Parathyroid adenoma (tissue), 2 donors: ENCODE results near the gene ERMAP.

ENCODE experiments used
- H2AFZ ChIP-seq: fragments of 300-600 bp; sonication (generic); one replicate; pipeline ENCODE4 v1.7.0; 2017; ENCODE audit warnings: antibody characterized with exemption, mild to moderate bottlenecking
- H3K27ac ChIP-seq: fragments of 300-600 bp; sonication (generic); one replicate; pipeline ENCODE4 v1.7.0; 2017
- H3K27me3 ChIP-seq: fragments of 300-600 bp; sonication (generic); one replicate; pipeline ENCODE4 v1.7.0; 2017; ENCODE audit warnings: low read length; ENCODE audit not compliant: control insufficient read depth, insufficient read depth
- H3K36me3 ChIP-seq: fragments of 300-600 bp; sonication (generic); one replicate; pipeline ENCODE4 v1.7.0; 2017; ENCODE audit warnings: low read length; ENCODE audit not compliant: control insufficient read depth, insufficient read depth
- H3K4me1 ChIP-seq: fragments of 300-600 bp; sonication (generic); one replicate; pipeline ENCODE4 v1.7.0; 2017; ENCODE audit warnings: control low read depth
- H3K4me2 ChIP-seq: fragments of 300-600 bp; sonication (generic); one replicate; pipeline ENCODE4 v1.7.0; 2017; ENCODE audit warnings: low read length
- H3K4me3 ChIP-seq: fragments of 300-600 bp; sonication (generic); one replicate; pipeline ENCODE4 v1.7.0; 2017; ENCODE audit warnings: low read depth, low read length
- H3K79me2 ChIP-seq: fragments of 300-600 bp; sonication (generic); one replicate; pipeline ENCODE4 v1.7.0; 2017; ENCODE audit warnings: control low read depth
- H3K9ac ChIP-seq: fragments of 300-600 bp; sonication (generic); one replicate; pipeline ENCODE4 v1.7.0; 2017; ENCODE audit warnings: mild to moderate bottlenecking
- H3K9me3 ChIP-seq: fragments of 300-600 bp; sonication (generic); one replicate; pipeline ENCODE4 v1.7.0; 2017; ENCODE audit warnings: low read length; ENCODE audit not compliant: control insufficient read depth
- CTCF ChIP-seq: fragments of 300-600 bp; sonication (generic); IDR thresholded peaks from one replicate; pipeline ENCODE4 v1.7.0; 2017; ENCODE audit warnings: antibody characterized with exemption, mild to moderate bottlenecking
- donor health status: primary hyperparathyroidism.

ERMAP gene

DNA sequence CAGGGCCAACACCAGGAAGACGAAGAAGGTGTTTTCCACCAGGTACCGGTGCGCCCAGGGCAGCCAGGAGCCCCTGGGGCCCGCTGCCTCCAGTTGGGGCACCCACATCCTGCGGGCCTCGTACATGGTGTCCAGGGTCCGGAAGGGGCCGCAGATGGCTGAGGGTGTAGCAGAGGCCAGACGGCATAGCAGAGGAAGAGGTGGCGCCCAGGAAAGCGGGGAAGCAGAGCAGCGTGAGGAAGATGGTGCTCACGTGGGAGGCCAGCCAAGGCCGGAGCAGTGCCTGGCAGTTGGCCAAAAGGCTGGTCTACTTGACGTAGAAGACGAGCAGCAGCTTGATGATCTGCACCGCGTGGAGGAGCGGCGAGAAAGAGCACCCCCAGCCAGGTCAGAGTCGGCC lies 69.9 kb downstream of the ERMAP start:
- no peak for TF ChIP-seq CTCF
- no peak overlapping the region for H3K27ac ChIP-seq
- H3K4me3 ChIP-seq: no peak overlapping the region
- no peaks in the 10 kb centered on the region for H3K27me3 ChIP-seq
- no peaks in the 10 kb centered on the region for H3K4me1 ChIP-seq
- H2AFZ ChIP-seq: no peak overlapping the region
- no peaks in the 10 kb centered on the region for H3K36me3 ChIP-seq
- no peak overlapping the region for H3K9ac ChIP-seq
- H3K79me2 ChIP-seq: no peaks in the 10 kb centered on the region
- H3K4me2 ChIP-seq: no peak overlapping the region
- H3K9me3 ChIP-seq: no peaks in the 10 kb centered on the region

DNA sequence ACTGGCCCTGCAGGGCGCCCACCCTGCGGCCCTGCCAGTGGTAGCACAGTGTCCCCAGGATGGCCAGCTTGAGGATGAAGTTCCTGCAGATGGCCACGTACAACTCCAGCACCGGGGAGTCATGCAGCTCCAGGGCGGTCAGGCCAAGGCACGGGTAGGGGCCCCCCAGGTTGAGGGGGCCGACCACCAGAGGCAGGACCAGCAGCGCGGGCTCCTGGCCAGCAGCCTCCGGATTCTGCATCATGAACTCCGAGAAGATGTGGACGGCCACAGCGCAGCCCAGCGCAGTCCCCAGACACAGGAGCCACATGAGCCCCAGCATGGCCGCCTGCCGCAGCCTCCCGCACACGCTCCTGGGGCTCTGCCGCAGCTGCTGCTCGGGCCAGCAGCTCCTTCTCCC lies 70.4 kb downstream of the ERMAP start:
- Histone ChIP-seq H3K27me3 (no peaks in the 10 kb centered on the region), H3K4me1 (no peaks in the 10 kb centered on the region), H3K79me2 (no peaks in the 10 kb centered on the region), H3K4me3 (no peak overlapping the region), H3K9me3 (no peaks in the 10 kb centered on the region), H3K27ac (no peak overlapping the region), H3K9ac (no peak overlapping the region), H2AFZ (no peak overlapping the region), H3K4me2 (no peak overlapping the region), H3K36me3 (no peaks in the 10 kb centered on the region)
- TF ChIP-seq CTCF: no peak

- Histone ChIP-seq H3K36me3 (no peaks in the 10 kb centered on the region), H3K9ac (no peak overlapping the region), H2AFZ (no peak overlapping the region), H3K4me3 (no peak overlapping the region), H3K27ac (no peak overlapping the region), H3K4me2 (no peak overlapping the region), H3K4me1 (no peaks in the 10 kb centered on the region), H3K79me2 (no peaks in the 10 kb centered on the region), H3K27me3 (no peaks in the 10 kb centered on the region), H3K9me3 (no peaks in the 10 kb centered on the region)
- TF ChIP-seq CTCF: no peak
Measured at GRCh38 chr1:42888013-42888633, 71.2 kb downstream of the ERMAP start.

- H3K9ac ChIP-seq: no peak overlapping the region
- H3K79me2 ChIP-seq: no peaks in the 10 kb centered on the region
- H3K36me3 ChIP-seq: no peaks in the 10 kb centered on the region
- H3K27ac ChIP-seq: no peak overlapping the region
- H3K4me1 ChIP-seq: no peaks in the 10 kb centered on the region
- H3K4me3 ChIP-seq: no peak overlapping the region
- TF ChIP-seq CTCF: no peak
- H3K27me3 ChIP-seq: no peaks in the 10 kb centered on the region
- no peak overlapping the region for H2AFZ ChIP-seq
- H3K9me3 ChIP-seq: no peaks in the 10 kb centered on the region
- H3K4me2 ChIP-seq: no peak overlapping the region
Measured at GRCh38 chr1:42889264-42889663, 72.3 kb downstream of the ERMAP start.

DNA sequence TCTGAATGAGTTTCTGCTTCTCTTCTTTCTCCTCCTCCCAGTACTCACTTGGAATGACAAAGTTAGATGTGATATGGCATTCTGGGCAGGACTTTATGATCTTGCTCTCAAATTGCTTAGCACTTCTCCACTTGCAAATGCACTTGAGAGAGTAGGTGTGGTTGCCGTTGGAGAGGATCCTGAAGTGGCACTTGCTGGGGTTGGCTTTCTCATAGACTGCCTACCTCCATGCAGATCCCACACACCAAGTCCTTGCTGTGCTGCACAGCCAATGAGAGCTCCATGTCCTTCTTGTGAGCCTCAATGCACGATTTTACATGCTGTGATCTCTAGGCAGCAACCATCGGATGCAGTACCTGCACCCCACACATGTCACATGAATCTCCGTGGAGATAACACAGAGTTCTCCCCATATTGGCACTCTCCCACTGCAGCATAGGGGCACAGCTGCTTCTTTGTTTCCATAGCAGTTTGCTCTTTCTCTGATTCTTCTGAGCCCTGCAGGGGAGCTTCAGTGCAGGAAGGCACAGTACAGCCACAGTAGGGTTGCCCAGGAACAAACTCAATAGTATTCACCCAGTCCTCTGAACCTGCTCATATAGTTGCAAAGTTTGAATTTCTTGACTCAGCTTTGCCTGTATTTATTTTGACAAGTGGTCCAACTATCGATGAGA lies 74.7 kb downstream of the ERMAP start:
- TF ChIP-seq CTCF: no peak
- H3K9ac ChIP-seq: no peak overlapping the region

More for the DNA sequence above, 74.7 kb downstream of the ERMAP start:
- H3K36me3 ChIP-seq: no peaks in the 10 kb centered on the region
- H3K4me1 ChIP-seq: no peaks in the 10 kb centered on the region
- H3K79me2 ChIP-seq: no peaks in the 10 kb centered on the region
- H3K4me3 ChIP-seq: no peak overlapping the region
- H2AFZ ChIP-seq: no peak overlapping the region
- no peak overlapping the region for H3K27ac ChIP-seq
- H3K9me3 ChIP-seq: no peaks in the 10 kb centered on the region
- H3K4me2 ChIP-seq: no peak overlapping the region
- H3K27me3 ChIP-seq: no peaks in the 10 kb centered on the region
